ENCODE data around the gene PDE3A. TPM values are rescaled to one million over a fixed set of nuclear protein-coding genes. Genes with fewer than 3 reads are reported as not detected.

PDE3A gene
- total RNA-seq, 1 donor from 2014 or later = 1.3 TPM

GRCh38 chr12:20696181-20696905 lies 328.0 kb downstream of the PDE3A start:
- Mint-ChIP-seq H3K4me1 (ENCODE audit: low read depth, unreplicated experiment) (peaks cover 1% of the 10 kb centered on the region), H3K27ac (ENCODE audit: unreplicated experiment) (no peak overlapping the region)

GRCh38 chr12:20701106-20701505 lies 332.8 kb downstream of the PDE3A start:
- H3K27me3 Mint-ChIP-seq (ENCODE audit: unreplicated experiment) = no peaks in the 10 kb centered on the region
- H3K4me1 Mint-ChIP-seq (ENCODE audit: low read depth, unreplicated experiment) = peaks cover 1% of the 10 kb centered on the region
- no peak for DNase-seq
- H3K36me3 Mint-ChIP-seq (ENCODE audit: unreplicated experiment) = no peaks in the 10 kb centered on the region
- no peak overlapping the region for H3K4me3 Mint-ChIP-seq (ENCODE audit: unreplicated experiment)
- no peaks in the 10 kb centered on the region for H3K9me3 Mint-ChIP-seq (ENCODE audit: unreplicated experiment)
- TF ChIP-seq CTCF (IDR thresholded peaks at IDR 0.05; ENCODE audit: partially characterized antibody, unreplicated experiment) = no peak
- no peak overlapping the region for H3K27ac Mint-ChIP-seq (ENCODE audit: unreplicated experiment)

More at GRCh38 chr12:20696181-20696905, 328.0 kb downstream of the PDE3A start:
- Mint-ChIP-seq H3K27me3 (ENCODE audit: unreplicated experiment) (no peaks in the 10 kb centered on the region), H3K9me3 (ENCODE audit: unreplicated experiment) (no peaks in the 10 kb centered on the region), H3K36me3 (ENCODE audit: unreplicated experiment) (no peaks in the 10 kb centered on the region), H3K4me3 (ENCODE audit: unreplicated experiment) (no peak overlapping the region)
- TF ChIP-seq CTCF (IDR thresholded peaks at IDR 0.05; ENCODE audit: partially characterized antibody, unreplicated experiment) = no peak
- no peak for DNase-seq

GRCh38 chr12:20704860-20705259 lies 336.5 kb downstream of the PDE3A start:
- Mint-ChIP-seq H3K9me3 (ENCODE audit: unreplicated experiment) (no peaks in the 10 kb centered on the region), H3K27ac (ENCODE audit: unreplicated experiment) (no peak overlapping the region), H3K27me3 (ENCODE audit: unreplicated experiment) (no peaks in the 10 kb centered on the region), H3K4me3 (ENCODE audit: unreplicated experiment) (no peak overlapping the region), H3K36me3 (ENCODE audit: unreplicated experiment) (no peaks in the 10 kb centered on the region), H3K4me1 (ENCODE audit: low read depth, unreplicated experiment) (no peaks in the 10 kb centered on the region)
- DNase-seq = no peak
- TF ChIP-seq CTCF (IDR thresholded peaks at IDR 0.05; ENCODE audit: partially characterized antibody, unreplicated experiment) = no peak

- no peak for TF ChIP-seq CTCF (IDR thresholded peaks at IDR 0.05; ENCODE audit: partially characterized antibody, unreplicated experiment)
- H3K4me1 Mint-ChIP-seq (ENCODE audit: low read depth, unreplicated experiment) = no peaks in the 10 kb centered on the region
- H3K4me3 Mint-ChIP-seq (ENCODE audit: unreplicated experiment) = no peak overlapping the region
- no peaks in the 10 kb centered on the region for H3K27me3 Mint-ChIP-seq (ENCODE audit: unreplicated experiment)
- no peaks in the 10 kb centered on the region for H3K36me3 Mint-ChIP-seq (ENCODE audit: unreplicated experiment)
- no peak overlapping the region for H3K27ac Mint-ChIP-seq (ENCODE audit: unreplicated experiment)
- H3K9me3 Mint-ChIP-seq (ENCODE audit: unreplicated experiment) = no peaks in the 10 kb centered on the region
- DNase-seq = no peak
Measured at GRCh38 chr12:20711846-20712245, 343.5 kb downstream of the PDE3A start.

GRCh38 chr12:20716037-20716436 lies 347.7 kb downstream of the PDE3A start:
- Mint-ChIP-seq H3K27ac (ENCODE audit: unreplicated experiment) (no peak overlapping the region), H3K9me3 (ENCODE audit: unreplicated experiment) (no peaks in the 10 kb centered on the region), H3K4me3 (ENCODE audit: unreplicated experiment) (no peak overlapping the region), H3K27me3 (ENCODE audit: unreplicated experiment) (no peaks in the 10 kb centered on the region), H3K36me3 (ENCODE audit: unreplicated experiment) (no peaks in the 10 kb centered on the region), H3K4me1 (ENCODE audit: low read depth, unreplicated experiment) (no peaks in the 10 kb centered on the region)
- no peak for TF ChIP-seq CTCF (IDR thresholded peaks at IDR 0.05; ENCODE audit: partially characterized antibody, unreplicated experiment)
- no peak for DNase-seq

Data from glutamatergic neuron (in vitro differentiated cells).